ENCODE measurements around the gene CLIP1.
"Not testable (repeated sequence)": the region's sequence is repeated elsewhere in the genome, so short reads cannot be mapped to it uniquely, and the experiment has no call there.

Gene CLIP1

GRCh38 chr12:122429043-122429442 lies 6.6 kb upstream of the CLIP1 start:
- DNase-seq = not testable (repeated sequence)

GRCh38 chr12:122427403-122427802 lies 4.9 kb upstream of the CLIP1 start:
- no peak for DNase-seq

GRCh38 chr12:122423258-122424165 lies 1.0 kb upstream of the CLIP1 start:
- DNase-seq = no peak

DNA sequence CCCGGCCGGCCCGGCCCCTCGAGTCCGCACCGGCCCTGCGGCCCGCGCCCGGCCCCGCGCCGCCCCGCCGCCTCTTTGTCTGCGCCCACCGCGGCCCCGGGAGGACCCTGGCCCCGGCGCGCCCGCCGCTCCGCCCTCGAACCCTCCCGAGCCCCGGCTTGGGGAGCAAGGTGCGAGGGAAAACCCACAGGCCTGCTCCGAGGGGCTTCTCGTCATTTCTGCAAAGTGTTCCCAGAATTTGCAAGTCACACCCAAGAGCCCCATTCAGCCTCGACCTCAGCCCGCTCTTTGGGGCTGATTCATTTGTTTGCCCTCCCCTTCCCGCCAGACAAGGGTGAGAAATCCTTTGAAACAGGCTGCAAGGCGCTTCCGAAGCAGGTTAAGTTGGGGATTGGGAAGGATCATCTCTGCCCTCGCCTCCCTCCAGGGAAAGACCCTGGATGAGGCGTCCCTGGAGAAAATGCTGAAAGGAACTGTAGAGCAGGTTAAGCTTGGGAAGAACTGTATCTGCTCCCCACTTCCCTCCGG lies 325 bp upstream of the CLIP1 start:
- DNase-seq = no peak

GRCh38 chr12:122421187-122421820 lies 1.2 kb downstream of the CLIP1 start:
- no peak for DNase-seq

GRCh38 chr12:122420471-122421162 lies 1.9 kb downstream of the CLIP1 start:
- no peak for DNase-seq

DNA sequence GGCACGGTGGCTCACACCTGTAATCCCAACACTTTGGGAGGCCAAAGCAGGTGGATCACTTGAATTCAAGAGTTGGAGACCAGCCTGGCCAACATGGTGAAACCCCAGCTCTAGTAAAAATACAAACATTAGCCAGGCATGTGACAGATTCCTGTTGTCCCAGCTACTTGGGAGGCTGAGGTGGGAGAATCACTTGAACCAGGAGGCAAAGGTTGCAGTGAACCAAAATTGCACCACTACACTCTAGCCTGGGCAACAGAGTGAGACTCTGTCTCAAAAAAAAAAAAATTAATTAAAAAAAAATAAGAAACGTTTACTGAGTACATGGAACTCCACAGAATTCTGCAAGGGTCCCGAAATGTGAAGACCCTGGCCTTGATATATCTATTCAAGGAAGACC lies 3.4 kb downstream of the CLIP1 start:
- not testable (repeated sequence) for DNase-seq

GRCh38 chr12:122415665-122416064 lies 6.8 kb downstream of the CLIP1 start:
- DNase-seq = not testable (repeated sequence)

DNA sequence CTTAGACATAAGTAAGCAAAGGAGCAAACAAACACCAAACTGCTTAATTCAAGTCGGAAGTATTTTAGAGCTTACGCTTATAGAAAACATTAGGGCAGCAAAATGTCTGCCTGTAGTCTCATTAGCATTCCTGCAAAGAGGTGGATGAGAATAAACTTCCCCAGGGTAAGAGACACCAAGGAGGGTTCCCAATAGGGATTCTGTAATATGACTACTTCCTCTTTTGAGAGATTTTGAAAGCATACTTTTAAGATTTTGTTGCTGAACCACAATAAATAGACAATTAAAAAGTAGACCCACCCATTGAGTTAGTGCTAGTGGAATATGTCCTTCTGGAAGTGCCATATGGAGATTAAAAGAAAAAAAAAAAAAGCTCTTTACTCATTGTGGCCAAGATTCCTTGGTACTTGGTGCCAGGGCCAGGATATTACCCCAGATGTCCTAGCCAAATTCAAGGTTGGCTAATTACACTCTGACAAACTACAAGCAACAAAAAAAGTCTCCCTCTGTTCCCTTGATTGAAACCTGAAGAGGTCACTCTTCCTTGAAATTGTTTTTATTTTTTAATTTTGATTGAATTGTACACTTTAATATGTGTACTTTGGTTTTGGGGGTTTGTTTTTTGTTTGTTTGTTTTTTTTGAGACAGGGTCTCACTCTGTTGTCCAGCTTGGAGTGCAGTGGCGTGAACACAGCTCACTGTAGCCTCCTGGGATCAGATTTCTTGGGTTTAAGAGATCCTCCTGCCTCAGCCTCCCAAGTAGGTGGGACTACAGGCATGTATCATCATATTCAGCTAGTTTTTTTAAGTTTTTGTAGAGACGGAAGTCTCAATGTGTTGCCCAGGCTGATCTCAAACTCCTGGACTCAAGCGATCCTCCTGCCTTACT lies 8.7 kb downstream of the CLIP1 start:
- DNase-seq = no peak

DNA sequence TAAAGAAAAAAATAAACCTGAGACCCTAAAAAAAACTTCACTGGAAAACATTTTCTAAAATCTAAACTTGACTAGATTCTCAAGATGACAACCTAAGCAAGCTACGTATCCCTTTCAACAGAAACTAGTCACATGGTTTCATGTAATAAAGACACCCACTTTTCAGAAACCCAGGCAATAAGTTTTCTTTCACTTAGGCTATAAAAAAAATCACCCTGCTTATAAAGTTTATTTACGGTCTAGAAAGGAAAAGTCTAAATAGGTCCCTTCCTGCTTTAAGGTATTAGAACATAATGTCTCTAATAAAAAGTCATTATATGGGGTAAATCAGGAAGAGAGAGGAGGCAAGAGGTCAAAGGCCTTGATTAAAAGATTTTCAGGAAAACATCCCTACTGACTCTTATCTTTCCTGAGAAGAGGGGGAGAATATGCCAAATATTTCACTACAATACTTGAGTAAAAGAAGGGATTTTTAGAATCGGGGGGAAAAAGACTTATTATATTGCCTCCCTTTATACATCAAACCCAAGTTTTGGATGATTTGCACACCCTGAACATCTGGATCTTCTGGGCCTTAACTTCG lies 9.5 kb downstream of the CLIP1 start:
- no peak for DNase-seq

- DNase-seq = no peak
Observed at GRCh38 chr12:122411537-122411936, 10.9 kb downstream of the CLIP1 start.

DNA sequence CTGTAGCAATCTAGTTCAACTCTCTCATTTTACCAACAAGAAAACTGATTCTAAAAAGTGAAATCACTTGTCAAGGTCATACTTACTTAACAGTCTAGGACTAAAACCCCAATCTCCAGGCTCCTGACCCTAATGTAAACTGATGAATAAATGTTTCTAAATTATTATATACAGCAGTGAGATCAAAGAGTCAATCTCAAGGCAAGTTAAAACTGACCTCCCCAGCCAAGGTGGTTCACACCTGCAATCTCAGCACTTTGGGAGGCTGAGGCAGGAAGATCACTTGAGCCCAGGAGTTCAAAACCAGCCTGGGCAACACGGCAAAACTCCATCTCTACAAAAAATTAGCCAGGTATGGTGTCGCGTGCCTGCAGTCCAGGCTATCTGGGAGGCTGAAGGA lies 15.3 kb downstream of the CLIP1 start:
- no peak for DNase-seq

DNA sequence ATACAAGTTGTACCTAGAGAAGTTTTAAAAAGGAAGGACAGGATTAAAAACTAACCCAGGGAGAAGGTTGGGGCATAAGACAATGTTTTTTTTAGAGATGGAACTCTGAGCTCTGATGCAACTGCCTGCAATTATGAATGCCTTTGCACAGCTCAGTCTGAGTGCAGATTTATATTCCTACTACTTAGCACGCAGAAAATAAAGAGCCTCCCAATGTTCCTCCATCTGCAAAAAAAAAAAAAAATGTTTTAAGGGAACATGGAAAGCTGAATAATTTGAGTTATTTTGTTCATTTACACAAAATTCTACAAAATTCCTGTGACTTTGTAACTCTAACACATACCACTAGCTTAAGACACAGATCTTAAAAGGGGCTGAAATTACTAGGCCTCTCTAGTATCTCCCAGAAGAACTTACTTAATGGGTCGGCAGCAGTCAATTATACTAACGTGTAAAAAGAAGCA lies 15.7 kb downstream of the CLIP1 start:
- no peak for DNase-seq

GRCh38 chr12:122403831-122404230 lies 18.6 kb downstream of the CLIP1 start:
- DNase-seq = no peak

DNA sequence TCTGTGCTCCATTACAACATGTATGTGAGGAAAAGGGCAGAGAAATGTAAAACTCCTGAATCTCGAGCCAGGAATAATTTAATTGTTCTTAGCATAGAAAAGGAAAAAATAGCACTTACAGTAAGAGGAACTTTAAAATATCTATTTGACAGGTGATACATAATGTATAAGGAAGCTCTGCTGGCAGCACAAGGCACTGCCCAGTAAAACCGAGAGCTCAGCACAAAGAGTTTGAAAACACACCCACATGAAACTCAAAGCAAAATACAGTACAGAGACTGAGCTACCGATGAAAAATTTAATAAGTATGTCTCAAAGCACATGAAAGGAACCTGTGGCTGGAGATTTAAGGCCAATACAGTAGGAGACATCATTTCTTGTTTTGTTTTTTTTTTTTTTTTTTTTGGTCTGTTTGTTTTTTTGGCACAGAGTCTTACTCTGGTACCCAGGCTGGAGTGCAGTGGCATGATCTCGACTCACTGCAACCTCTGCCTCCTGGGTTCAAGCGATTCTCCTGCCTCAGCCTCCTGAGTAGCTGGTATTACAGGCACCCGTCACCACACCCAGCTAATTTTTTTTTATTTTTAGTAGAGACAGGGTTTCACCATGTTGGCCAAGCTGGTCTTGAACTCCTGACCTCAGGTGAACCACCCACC lies 19.2 kb downstream of the CLIP1 start:
- no peak for DNase-seq

DNA sequence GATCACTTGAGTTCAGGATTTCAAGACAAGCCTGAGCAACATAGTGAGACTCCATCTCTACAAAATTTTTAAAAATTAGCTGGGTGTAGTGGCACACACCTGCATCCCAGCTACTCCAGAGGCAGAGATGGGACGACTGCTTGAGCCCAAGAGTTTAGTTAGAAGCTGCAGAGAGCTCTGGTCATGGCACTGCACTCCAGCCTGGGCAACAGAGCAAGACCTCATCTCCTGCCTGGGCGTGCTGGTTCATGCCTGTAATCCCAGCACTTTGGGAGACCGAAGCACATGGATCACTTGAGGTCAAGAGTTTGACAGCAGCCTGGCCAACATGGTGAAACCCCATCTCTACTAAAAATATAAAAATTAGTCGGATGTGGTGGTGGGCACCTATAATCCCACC lies 20.2 kb downstream of the CLIP1 start:
- DNase-seq = no peak

DNA sequence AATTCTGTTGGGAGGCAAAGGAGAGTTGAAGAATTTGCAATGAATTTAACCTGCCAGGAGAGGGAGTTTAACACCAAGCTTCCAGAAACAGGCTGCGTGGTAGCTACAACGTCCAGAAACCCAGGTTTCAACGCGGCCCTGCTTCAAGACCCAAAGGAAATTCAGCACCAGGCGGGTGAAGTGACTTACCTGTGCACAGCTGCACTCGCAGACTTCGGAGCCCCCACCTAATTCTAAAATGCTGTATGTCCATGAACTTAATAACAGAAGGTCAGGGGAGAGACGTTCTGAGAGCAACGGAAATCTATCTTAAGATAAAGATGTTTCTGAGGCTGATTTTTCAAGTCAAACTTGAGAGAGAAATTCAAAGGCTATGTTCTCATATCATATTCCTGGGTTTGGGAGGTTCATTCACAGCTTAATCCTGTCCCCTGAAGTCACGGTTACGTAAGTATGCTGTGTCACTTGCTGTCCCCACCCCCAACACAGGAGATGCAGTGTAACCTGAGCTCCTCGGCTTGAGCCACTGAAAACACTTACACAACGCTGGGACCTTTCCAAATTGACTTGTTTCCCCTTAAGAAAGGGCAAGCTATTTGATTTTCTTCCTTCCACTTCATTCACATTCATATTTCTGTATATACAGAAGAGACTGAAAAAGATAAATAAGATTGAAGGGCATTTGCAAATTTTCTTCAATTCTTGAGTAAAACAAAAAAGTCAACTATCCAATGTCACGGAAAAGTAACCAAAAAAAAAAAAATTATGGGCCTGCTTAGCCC lies 22.7 kb downstream of the CLIP1 start:
- DNase-seq = no peak

DNA sequence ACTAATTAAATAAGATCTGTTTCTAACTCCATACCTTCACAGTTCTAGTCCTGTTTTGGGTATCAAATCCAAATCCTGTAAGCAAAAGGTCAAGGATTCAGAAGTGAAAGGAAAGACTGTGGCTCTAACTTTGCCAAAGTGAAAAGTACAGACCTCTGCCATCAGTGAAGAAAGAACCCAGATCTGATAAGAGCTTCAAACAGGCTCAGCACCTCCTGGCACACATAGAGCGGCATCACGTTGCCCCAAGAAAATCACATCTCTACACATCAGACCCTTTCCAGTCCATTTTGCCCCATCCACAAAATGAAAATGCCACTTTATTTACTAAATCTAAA lies 23.2 kb downstream of the CLIP1 start:
- no peak for DNase-seq

- not testable (repeated sequence) for DNase-seq
Observed at GRCh38 chr12:122397981-122398380, 24.5 kb downstream of the CLIP1 start.

DNA sequence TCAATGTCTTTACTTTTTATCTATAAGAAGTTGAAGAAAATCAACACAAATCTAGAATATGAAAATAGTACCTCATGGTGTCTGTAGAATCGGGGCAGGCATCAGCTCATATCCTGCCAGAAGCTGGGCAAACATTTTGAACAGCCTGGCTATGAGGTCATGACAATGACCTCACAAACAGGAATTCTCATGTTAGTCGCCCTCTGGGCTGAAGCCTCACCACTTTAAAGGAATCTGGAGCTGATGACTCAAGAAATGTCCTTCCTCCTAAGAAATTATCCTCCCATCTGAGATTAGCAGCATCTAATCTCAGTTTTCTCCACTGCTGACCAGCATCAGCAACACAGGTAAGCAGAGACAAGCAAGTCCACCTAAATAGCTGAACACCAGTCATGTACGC lies 27.1 kb downstream of the CLIP1 start:
- no peak for DNase-seq

Measured in effector CD8-positive, alpha-beta T cell (primary cell).